ENCODE results near the gene APCDD1L.
"Not testable (repeated sequence)": the region's sequence is repeated elsewhere in the genome, so short reads cannot be mapped to it uniquely, and the experiment has no call there.

The APCDD1L gene

GRCh38 chr20:58544891-58545290 lies 29.7 kb upstream of the APCDD1L start:
- Histone ChIP-seq H4K20me1 (no peaks in the 10 kb centered on the region), H3K36me3 (no peaks in the 10 kb centered on the region), H3K27me3 (no peaks in the 10 kb centered on the region), H3K4me3 (no peak overlapping the region), H3K4me1 (no peaks in the 10 kb centered on the region), H3K9me3 (no peaks in the 10 kb centered on the region), H3K9ac (no peak overlapping the region), H3K27ac (no peak overlapping the region), H3K4me2 (no peak overlapping the region)
- TF ChIP-seq Cebpa-rat (IDR thresholded peaks at IDR 0.05), result no peak

GRCh38 chr20:58544286-58544685 lies 29.1 kb upstream of the APCDD1L start:
- no peaks in the 10 kb centered on the region for H3K27me3 ChIP-seq
- no peaks in the 10 kb centered on the region for H3K4me1 ChIP-seq
- H3K27ac ChIP-seq, result no peak overlapping the region
- H3K36me3 ChIP-seq, result no peaks in the 10 kb centered on the region
- no peaks in the 10 kb centered on the region for H3K9me3 ChIP-seq
- TF ChIP-seq Cebpa-rat (IDR thresholded peaks at IDR 0.05), result no peak
- no peaks in the 10 kb centered on the region for H4K20me1 ChIP-seq
- no peak overlapping the region for H3K4me3 ChIP-seq
- H3K4me2 ChIP-seq, result no peak overlapping the region
- H3K9ac ChIP-seq, result no peak overlapping the region

GRCh38 chr20:58543274-58543673 lies 28.1 kb upstream of the APCDD1L start:
- TF ChIP-seq Cebpa-rat (IDR thresholded peaks at IDR 0.05), result no peak
- H4K20me1 ChIP-seq, result no peaks in the 10 kb centered on the region
- no peaks in the 10 kb centered on the region for H3K27me3 ChIP-seq
- no peak overlapping the region for H3K4me3 ChIP-seq
- peaks cover 8% of the 10 kb centered on the region for H3K9me3 ChIP-seq
- H3K9ac ChIP-seq, result no peak overlapping the region
- no peaks in the 10 kb centered on the region for H3K4me1 ChIP-seq
- no peak overlapping the region for H3K27ac ChIP-seq
- no peaks in the 10 kb centered on the region for H3K36me3 ChIP-seq
- H3K4me2 ChIP-seq, result no peak overlapping the region

GRCh38 chr20:58542411-58543095 lies 27.4 kb upstream of the APCDD1L start:
- no peak overlapping the region for H3K27ac ChIP-seq
- H3K9ac ChIP-seq, result no peak overlapping the region
- H4K20me1 ChIP-seq, result no peaks in the 10 kb centered on the region
- no peaks in the 10 kb centered on the region for H3K4me1 ChIP-seq
- no peak for TF ChIP-seq Cebpa-rat (IDR thresholded peaks at IDR 0.05)
- H3K27me3 ChIP-seq, result no peaks in the 10 kb centered on the region
- H3K4me3 ChIP-seq, result no peak overlapping the region
- H3K9me3 ChIP-seq, result peaks cover 15% of the 10 kb centered on the region
- no peaks in the 10 kb centered on the region for H3K36me3 ChIP-seq
- no peak overlapping the region for H3K4me2 ChIP-seq

GRCh38 chr20:58542034-58542410 lies 26.8 kb upstream of the APCDD1L start:
- not testable (repeated sequence) for H4K20me1 ChIP-seq, H3K4me2 ChIP-seq, H3K4me3 ChIP-seq, H3K9ac ChIP-seq, H3K4me1 ChIP-seq, H3K27ac ChIP-seq, H3K27me3 ChIP-seq, H3K36me3 ChIP-seq
- H3K9me3 ChIP-seq, result peaks cover 20% of the 10 kb centered on the region

- Histone ChIP-seq H3K27ac (no peak overlapping the region), H3K27me3 (no peaks in the 10 kb centered on the region)
Observed at GRCh38 chr20:58538752-58539151, 23.6 kb upstream of the APCDD1L start.

GRCh38 chr20:58537831-58538230 lies 22.6 kb upstream of the APCDD1L start:
- H3K27ac ChIP-seq, result no peak overlapping the region
- no peak for TF ChIP-seq Cebpa-rat (IDR thresholded peaks at IDR 0.05)

More at GRCh38 chr20:58538752-58539151, 23.6 kb upstream of the APCDD1L start:
- Histone ChIP-seq H3K4me1 (no peaks in the 10 kb centered on the region), H3K9me3 (peaks cover 30% of the 10 kb centered on the region), H3K4me2 (no peak overlapping the region), H4K20me1 (no peaks in the 10 kb centered on the region), H3K4me3 (no peak overlapping the region), H3K9ac (no peak overlapping the region), H3K36me3 (no peaks in the 10 kb centered on the region)
- TF ChIP-seq Cebpa-rat (IDR thresholded peaks at IDR 0.05), result no peak

GRCh38 chr20:58536289-58536688 lies 21.1 kb upstream of the APCDD1L start:
- Histone ChIP-seq H3K4me2 (no peak overlapping the region), H3K36me3 (no peaks in the 10 kb centered on the region), H3K4me3 (no peak overlapping the region), H3K4me1 (no peaks in the 10 kb centered on the region), H4K20me1 (no peaks in the 10 kb centered on the region), H3K27ac (no peak overlapping the region), H3K9ac (no peak overlapping the region), H3K27me3 (no peaks in the 10 kb centered on the region), H3K9me3 (peaks cover 53% of the 10 kb centered on the region)
- no peak for TF ChIP-seq Cebpa-rat (IDR thresholded peaks at IDR 0.05)

More at GRCh38 chr20:58537831-58538230, 22.6 kb upstream of the APCDD1L start:
- no peaks in the 10 kb centered on the region for H3K4me1 ChIP-seq
- H3K4me2 ChIP-seq, result no peak overlapping the region
- H4K20me1 ChIP-seq, result no peaks in the 10 kb centered on the region
- H3K36me3 ChIP-seq, result no peaks in the 10 kb centered on the region
- no peak overlapping the region for H3K4me3 ChIP-seq
- no peaks in the 10 kb centered on the region for H3K27me3 ChIP-seq
- no peak overlapping the region for H3K9ac ChIP-seq
- peaks cover 39% of the 10 kb centered on the region for H3K9me3 ChIP-seq

GRCh38 chr20:58531657-58532056 lies 16.5 kb upstream of the APCDD1L start:
- Histone ChIP-seq H3K4me2 (no peak overlapping the region), H3K4me1 (no peaks in the 10 kb centered on the region), H3K27me3 (no peaks in the 10 kb centered on the region), H3K4me3 (no peak overlapping the region), H4K20me1 (no peaks in the 10 kb centered on the region), H3K36me3 (no peaks in the 10 kb centered on the region), H3K27ac (no peak overlapping the region), H3K9me3 (peaks cover 43% of the 10 kb centered on the region), H3K9ac (no peak overlapping the region)
- TF ChIP-seq Cebpa-rat (IDR thresholded peaks at IDR 0.05), result no peak

- no peaks in the 10 kb centered on the region for H3K4me1 ChIP-seq
- H3K27ac ChIP-seq, result no peak overlapping the region
- H3K4me3 ChIP-seq, result no peak overlapping the region
- H3K9me3 ChIP-seq, result peaks cover 43% of the 10 kb centered on the region
- no peak for TF ChIP-seq Cebpa-rat (IDR thresholded peaks at IDR 0.05)
- H3K36me3 ChIP-seq, result no peaks in the 10 kb centered on the region
- no peaks in the 10 kb centered on the region for H4K20me1 ChIP-seq
- no peak overlapping the region for H3K9ac ChIP-seq
- H3K27me3 ChIP-seq, result no peaks in the 10 kb centered on the region
- H3K4me2 ChIP-seq, result no peak overlapping the region
Observed at GRCh38 chr20:58531063-58531462, 15.9 kb upstream of the APCDD1L start.

GRCh38 chr20:58528412-58528811 lies 13.2 kb upstream of the APCDD1L start:
- H3K9ac ChIP-seq, result no peak overlapping the region
- H3K9me3 ChIP-seq, result peaks cover 59% of the 10 kb centered on the region
- TF ChIP-seq Cebpa-rat (IDR thresholded peaks at IDR 0.05), result no peak
- no peaks in the 10 kb centered on the region for H4K20me1 ChIP-seq
- H3K4me3 ChIP-seq, result no peak overlapping the region
- no peak overlapping the region for H3K4me2 ChIP-seq
- H3K4me1 ChIP-seq, result no peaks in the 10 kb centered on the region
- H3K27me3 ChIP-seq, result no peaks in the 10 kb centered on the region
- H3K36me3 ChIP-seq, result no peaks in the 10 kb centered on the region
- H3K27ac ChIP-seq, result no peak overlapping the region
